HepG2 (cell line): ENCODE measurements around the gene SURF2. TPM values are rescaled to one million over a fixed set of nuclear protein-coding genes. Genes with fewer than 3 reads are reported as not detected.
A peak's percentile ranks its signal among the peaks of the same experiment; 100 is the strongest.

Experiments used
- ARNT2 ChIP-seq: sonication (generic); formaldehyde crosslinking; IDR thresholded peaks from 2 replicates; pipeline ENCODE4 v1.8.0; 2022; ENCODE audit warnings: mild to moderate bottlenecking, low read depth, missing genetic modification reagents, moderate library complexity
- CERS6 ChIP-seq: sonication (generic); formaldehyde crosslinking; IDR thresholded peaks from 2 replicates; pipeline ENCODE4 v1.5.0; 2020; ENCODE audit warnings: missing genetic modification reagents
- DR1 ChIP-seq: sonication (generic); formaldehyde crosslinking; IDR thresholded peaks from 2 replicates; pipeline ENCODE4 v1.8.0; 2021; ENCODE audit warnings: mild to moderate bottlenecking, missing genetic modification reagents, inconsistent platforms
- FOXO1 ChIP-seq: sonication (generic); formaldehyde crosslinking; IDR thresholded peaks from 2 replicates; pipeline ENCODE4 v1.4.0; 2020; ENCODE audit warnings: missing genetic modification reagents
- GMEB2 ChIP-seq: IDR thresholded peaks from 2 replicates; pipeline ENCODE4 v1.6.1; 2016; ENCODE audit warnings: missing biosample characterization, missing genetic modification reagents, low read depth
- HOXA5 ChIP-seq: sonication (generic); formaldehyde crosslinking; IDR thresholded peaks from 2 replicates; pipeline ENCODE4 v1.4.0; 2020; ENCODE audit warnings: missing genetic modification reagents
- HOXA7 ChIP-seq: sonication (generic); formaldehyde crosslinking; IDR thresholded peaks from 2 replicates; pipeline ENCODE4 v1.8.1; 2022; ENCODE audit warnings: mild to moderate bottlenecking, missing genetic modification reagents, moderate library complexity
- MTA1 ChIP-seq: sonication (generic); formaldehyde crosslinking; IDR thresholded peaks from 2 replicates; pipeline ENCODE4 v1.4.0; 2020; ENCODE audit warnings: missing genetic modification reagents, mild to moderate bottlenecking, borderline replicate concordance
- NFAT5 ChIP-seq: sonication (generic); formaldehyde crosslinking; IDR thresholded peaks from 2 replicates; pipeline ENCODE4 v1.4.0; 2020; ENCODE audit warnings: missing genetic modification reagents
- PTBP1 ChIP-seq: fragments of 200-400 bp; formaldehyde crosslinking; IDR thresholded peaks from 2 replicates; pipeline ENCODE4 v1.6.1; 2018; ENCODE audit warnings: low read length, low read depth; ENCODE audit not compliant: poor library complexity, severe bottlenecking
- TBX3 ChIP-seq: fragments of 450-650 bp; IDR thresholded peaks from 2 replicates; pipeline ENCODE4 v1.6.1; 2017; ENCODE audit warnings: antibody characterized with exemption, mild to moderate bottlenecking, inconsistent platforms, borderline replicate concordance
- ZFYVE20 ChIP-seq: sonication (generic); formaldehyde crosslinking; IDR thresholded peaks from 2 replicates; pipeline ENCODE4 v1.8.0; 2023; ENCODE audit warnings: low read depth, mild to moderate bottlenecking, moderate library complexity, missing genetic modification reagents, borderline replicate concordance
- ZMYM4 ChIP-seq: sonication (generic); formaldehyde crosslinking; IDR thresholded peaks from 2 replicates; pipeline ENCODE4 v1.8.1; 2023; ENCODE audit warnings: mild to moderate bottlenecking, missing genetic modification reagents
- ZNF160 ChIP-seq: sonication (generic); formaldehyde crosslinking; IDR thresholded peaks from 2 replicates; pipeline ENCODE4 v1.8.0; 2022; ENCODE audit warnings: mild to moderate bottlenecking, inconsistent platforms, missing genetic modification reagents
- ZNF225 ChIP-seq: sonication (generic); formaldehyde crosslinking; IDR thresholded peaks from 2 replicates; pipeline ENCODE4 v1.4.0; 2020; ENCODE audit warnings: mild to moderate bottlenecking, missing genetic modification reagents
- ZNF326 ChIP-seq: sonication (generic); formaldehyde crosslinking; IDR thresholded peaks from 2 replicates; pipeline ENCODE4 v1.4.0; 2020; ENCODE audit warnings: missing genetic modification reagents, borderline replicate concordance
- ZNF382 ChIP-seq: sonication (generic); formaldehyde crosslinking; IDR thresholded peaks from 2 replicates; pipeline ENCODE4 v1.5.0; 2020; ENCODE audit warnings: missing genetic modification reagents, mild to moderate bottlenecking, borderline replicate concordance
- ZNF512 ChIP-seq: sonication (generic); formaldehyde crosslinking; IDR thresholded peaks from 2 replicates; pipeline ENCODE4 v1.4.0; 2020; ENCODE audit warnings: mild to moderate bottlenecking, missing genetic modification reagents
- ZNF691 ChIP-seq: sonication (generic); formaldehyde crosslinking; IDR thresholded peaks from 2 replicates; pipeline ENCODE4 v1.4.0; 2020; ENCODE audit warnings: missing genetic modification reagents, low read depth, mild to moderate bottlenecking, borderline replicate concordance
- ZNF761 ChIP-seq: sonication (generic); formaldehyde crosslinking; conservative IDR thresholded peaks from 2 replicates; pipeline ENCODE4 v1.4.0; 2020; ENCODE audit warnings: mild to moderate bottlenecking, missing genetic modification reagents
- polyA plus RNA-seq, 8 experiments: library from polyadenylated mRNA; depleted of rRNA in 3 of 8; stranded (reverse) in 7 of 8; unstranded in 1 of 8; fragments of >200 nt; fragmentation: Illumina TruSeq in 4 of 8; extraction: Trizol in 4 of 8; gene quantifications; 2 replicates each; pipeline versions ENCODE4 v1.2.1 to v1.2.3, GENCODE V29; 2011 to 2016; ENCODE audit warnings: low read depth in 4 of 8, missing spikeins in 1 of 8, mixed read lengths in 1 of 8; ENCODE audit not compliant: insufficient read depth in 1 of 8
- total RNA-seq, 5 experiments: library from RNA; depleted of rRNA; stranded (reverse); fragments of >200 nt; fragmentation: Illumina TruSeq; extraction: Trizol; gene quantifications; 2 replicates each; pipeline ENCODE4 v1.2.3, GENCODE V29; 2016; ENCODE audit warnings: low read depth in 1 of 5

Gene SURF2
- total and polyA plus RNA-seq, 2 of the 13 experiments (the other 11 are each of a cell fraction or from before 2014, with no cell fraction given) = 6.3 to 13.6 TPM

GRCh38 chr9:133390713-133391112, 34.4 kb downstream of the SURF2 start (continued):
- TF ChIP-seq ZNF512 (CRISPR knock-in tag) (no peak), ZNF761 (CRISPR knock-in tag) (no peak), CERS6 (CRISPR knock-in tag) (no peak), MTA1 (CRISPR knock-in tag) (peak; percentile 41; the same call in 1 of the 2 replicates), TBX3 (no peak), GMEB2 (no peak), DR1 (CRISPR knock-in tag) (no peak), ZMYM4 (CRISPR knock-in tag) (no peak), PTBP1 (no peak), HOXA5 (no peak), ZNF225 (no peak), ZNF326 (CRISPR knock-in tag) (no peak), NFAT5 (CRISPR knock-in tag) (no peak), ZNF160 (CRISPR knock-in tag) (no peak), ARNT2 (CRISPR knock-in tag) (no peak), ZNF382 (CRISPR knock-in tag) (no peak), ZNF691 (CRISPR knock-in tag) (no peak), FOXO1 (CRISPR knock-in tag) (no peak), ZFYVE20 (CRISPR knock-in tag) (no peak), HOXA7 (CRISPR knock-in tag) (no peak)
